RWPE2 (cell line): ENCODE results near the gene MVD.

Experiments
- ATAC-seq: fragments of 200-7000 bp; cut with Tn5 transposase; 3 replicates; pipeline ENCODE4 v1.9.1; 2021; ENCODE audit warnings: low read depth
- DNase-seq: peaks from one replicate; pipeline ENCODE4 v3.0.0-alpha.2; 2020; ENCODE audit warnings: low spot score
- H3K27ac ChIP-seq: fragments of 450-650 bp; 2 replicates; pipeline ENCODE4 v1.5.1; 2017; ENCODE audit warnings: mild to moderate bottlenecking; ENCODE audit not compliant: poor library complexity, severe bottlenecking
- H3K27me3 ChIP-seq: fragments of 250-450 bp; sonication (Bioruptor Pico); 2 replicates; pipeline ENCODE4 v1.5.1; 2021; ENCODE audit warnings: mild to moderate bottlenecking, moderate library complexity; ENCODE audit not compliant: insufficient read depth, poor library complexity, severe bottlenecking
- H3K36me3 ChIP-seq: fragments of 250-450 bp; sonication (Bioruptor Pico); 2 replicates; pipeline ENCODE4 v1.5.1; 2020; ENCODE audit warnings: low read depth, mild to moderate bottlenecking, moderate library complexity
- H3K4me1 ChIP-seq: fragments of 250-450 bp; sonication (Bioruptor Pico); 2 replicates; pipeline ENCODE4 v1.5.1; 2021; ENCODE audit warnings: mild to moderate bottlenecking, moderate library complexity; ENCODE audit not compliant: insufficient read depth, poor library complexity, severe bottlenecking
- H3K4me3 ChIP-seq: fragments of 250-450 bp; sonication (Bioruptor Pico); 2 replicates; pipeline ENCODE4 v1.5.1; 2021; ENCODE audit warnings: mild to moderate bottlenecking, moderate library complexity; ENCODE audit not compliant: severe bottlenecking
- H3K9me3 ChIP-seq: fragments of 250-450 bp; sonication (Bioruptor Pico); 2 replicates; pipeline ENCODE4 v1.5.1; 2021; ENCODE audit warnings: mild to moderate bottlenecking, moderate library complexity; ENCODE audit not compliant: severe bottlenecking
- TF ChIP-seq, protein P1 (sequence below): fragments of 450-650 bp; IDR thresholded peaks from one replicate; pipeline ENCODE4 v1.5.1; 2017; ENCODE audit warnings: mild to moderate bottlenecking, moderate library complexity; ENCODE audit not compliant: poor library complexity, severe bottlenecking

Gene MVD

DNA sequence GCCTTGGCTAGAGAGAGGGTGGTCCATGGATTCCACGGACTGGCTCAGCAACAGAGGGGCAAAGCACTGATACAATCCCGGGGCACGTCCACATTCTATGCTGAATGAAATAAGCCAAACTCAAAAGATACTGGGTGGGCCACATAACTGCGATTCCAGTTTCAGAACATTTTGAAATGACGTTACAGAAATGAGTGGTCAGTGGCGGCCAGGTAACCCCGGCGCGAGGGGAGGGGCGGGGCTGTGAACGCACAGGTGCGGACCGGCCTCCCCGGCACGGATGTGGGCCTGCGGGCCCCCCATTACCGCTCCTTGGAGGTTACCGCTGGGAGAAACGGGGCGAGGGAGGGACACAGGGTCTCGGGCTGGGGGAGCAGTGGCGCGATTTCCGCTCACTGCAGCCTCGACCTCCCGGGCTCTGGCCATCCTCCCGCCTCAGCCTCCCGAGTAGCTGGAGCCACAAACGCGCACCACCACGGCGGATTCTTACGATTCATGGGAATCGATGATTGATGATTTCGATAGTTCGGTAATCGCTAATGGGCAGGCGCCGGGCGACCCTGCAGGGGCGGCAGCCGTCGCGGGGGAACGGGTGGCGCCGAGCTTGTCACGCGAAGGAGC is 559 bp downstream of the MVD start:
- DNase-seq (no peak), ATAC-seq (no peak)
- H3K4me1 ChIP-seq: peaks cover 7% of the 10 kb centered on the region
- H3K36me3 ChIP-seq: peaks cover 47% of the 10 kb centered on the region
- peak overlapping the region; percentile 92 for H3K4me3 ChIP-seq
- H3K9me3 ChIP-seq: no peaks in the 10 kb centered on the region
- peak overlapping the region; percentile 79 for H3K27ac ChIP-seq
- no peaks in the 10 kb centered on the region for H3K27me3 ChIP-seq
- TF ChIP-seq, protein P1, sequence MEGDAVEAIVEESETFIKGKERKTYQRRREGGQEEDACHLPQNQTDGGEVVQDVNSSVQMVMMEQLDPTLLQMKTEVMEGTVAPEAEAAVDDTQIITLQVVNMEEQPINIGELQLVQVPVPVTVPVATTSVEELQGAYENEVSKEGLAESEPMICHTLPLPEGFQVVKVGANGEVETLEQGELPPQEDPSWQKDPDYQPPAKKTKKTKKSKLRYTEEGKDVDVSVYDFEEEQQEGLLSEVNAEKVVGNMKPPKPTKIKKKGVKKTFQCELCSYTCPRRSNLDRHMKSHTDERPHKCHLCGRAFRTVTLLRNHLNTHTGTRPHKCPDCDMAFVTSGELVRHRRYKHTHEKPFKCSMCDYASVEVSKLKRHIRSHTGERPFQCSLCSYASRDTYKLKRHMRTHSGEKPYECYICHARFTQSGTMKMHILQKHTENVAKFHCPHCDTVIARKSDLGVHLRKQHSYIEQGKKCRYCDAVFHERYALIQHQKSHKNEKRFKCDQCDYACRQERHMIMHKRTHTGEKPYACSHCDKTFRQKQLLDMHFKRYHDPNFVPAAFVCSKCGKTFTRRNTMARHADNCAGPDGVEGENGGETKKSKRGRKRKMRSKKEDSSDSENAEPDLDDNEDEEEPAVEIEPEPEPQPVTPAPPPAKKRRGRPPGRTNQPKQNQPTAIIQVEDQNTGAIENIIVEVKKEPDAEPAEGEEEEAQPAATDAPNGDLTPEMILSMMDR: no peak

DNA sequence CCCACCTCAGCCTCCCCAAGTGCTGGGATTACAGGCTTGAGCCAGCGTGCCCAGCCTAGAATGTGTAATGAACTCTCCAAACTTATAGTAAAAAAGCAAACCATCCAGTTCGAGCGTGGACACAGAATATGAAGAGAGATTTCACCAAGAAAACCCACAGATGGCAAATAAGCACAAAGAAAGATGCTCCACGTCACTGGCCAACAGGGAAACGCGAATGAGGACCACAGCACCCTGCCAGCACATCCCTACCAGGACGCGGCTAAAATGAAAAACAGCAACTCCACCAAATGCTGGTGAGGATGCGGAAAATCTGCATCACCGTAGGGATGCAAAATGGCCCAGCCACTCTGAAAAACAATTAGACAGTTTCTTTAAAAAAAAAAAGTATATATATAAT is 1.4 kb downstream of the MVD start:
- H3K36me3 ChIP-seq: peaks cover 55% of the 10 kb centered on the region
- DNase-seq: no peak
- H3K4me3 ChIP-seq: no peak overlapping the region
- TF ChIP-seq, protein P1: no peak
- no peaks in the 10 kb centered on the region for H3K9me3 ChIP-seq
- H3K4me1 ChIP-seq: peaks cover 7% of the 10 kb centered on the region
- no peaks in the 10 kb centered on the region for H3K27me3 ChIP-seq
- no peak for ATAC-seq
- peak overlapping the region; percentile 79 for H3K27ac ChIP-seq

DNA sequence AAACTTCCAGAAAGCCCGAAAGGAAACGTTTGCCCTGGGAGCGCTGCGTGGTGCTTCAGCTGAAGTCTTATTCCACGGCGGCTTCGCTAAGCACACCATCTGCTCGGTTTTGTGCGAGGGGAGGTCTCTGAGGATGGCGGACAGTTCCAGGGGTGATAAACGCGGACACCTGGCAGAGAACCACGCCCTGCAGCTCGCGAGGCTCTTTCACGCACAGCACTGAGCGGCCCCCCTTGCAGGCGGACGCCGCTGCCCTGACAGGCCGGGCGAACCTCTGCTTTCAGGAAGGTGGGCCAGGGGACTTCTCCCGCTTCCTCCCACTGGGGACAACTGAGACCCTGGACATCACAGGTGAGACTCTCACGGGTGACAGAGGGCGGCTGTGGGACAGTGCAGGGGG is 3.7 kb downstream of the MVD start:
- H3K27ac ChIP-seq: no peak overlapping the region
- TF ChIP-seq, protein P1: no peak
- H3K4me1 ChIP-seq: peaks cover 7% of the 10 kb centered on the region
- no peak for ATAC-seq
- H3K4me3 ChIP-seq: no peak overlapping the region
- no peaks in the 10 kb centered on the region for H3K9me3 ChIP-seq
- DNase-seq: no peak
- peaks cover 68% of the 10 kb centered on the region for H3K36me3 ChIP-seq
- H3K27me3 ChIP-seq: no peaks in the 10 kb centered on the region

DNA sequence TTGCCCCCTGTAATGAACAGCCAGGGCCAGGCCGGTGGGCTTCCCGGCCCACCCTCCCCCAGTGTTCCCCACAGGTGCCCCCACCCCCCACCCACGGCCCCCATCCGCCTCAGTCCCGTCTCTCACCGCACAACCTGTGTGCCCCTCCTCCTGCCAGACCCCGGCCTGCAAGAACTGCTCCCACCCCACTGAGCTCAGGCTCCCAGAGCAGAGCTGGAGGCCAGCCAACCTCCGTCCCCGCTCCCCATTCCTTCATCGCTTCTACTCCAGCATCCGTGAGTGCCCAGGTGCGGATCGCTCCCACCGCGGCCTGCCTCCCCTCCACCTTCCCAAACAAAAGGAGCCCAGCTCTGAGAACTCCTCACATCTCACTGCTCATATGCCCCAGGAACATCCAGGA is 4.2 kb downstream of the MVD start:
- no peak for DNase-seq
- Histone ChIP-seq H3K4me1 (peaks cover 7% of the 10 kb centered on the region), H3K4me3 (no peak overlapping the region), H3K9me3 (no peaks in the 10 kb centered on the region), H3K36me3 (peaks cover 72% of the 10 kb centered on the region), H3K27me3 (no peaks in the 10 kb centered on the region), H3K27ac (no peak overlapping the region)
- TF ChIP-seq, protein P1: no peak
- ATAC-seq: no peak

DNA sequence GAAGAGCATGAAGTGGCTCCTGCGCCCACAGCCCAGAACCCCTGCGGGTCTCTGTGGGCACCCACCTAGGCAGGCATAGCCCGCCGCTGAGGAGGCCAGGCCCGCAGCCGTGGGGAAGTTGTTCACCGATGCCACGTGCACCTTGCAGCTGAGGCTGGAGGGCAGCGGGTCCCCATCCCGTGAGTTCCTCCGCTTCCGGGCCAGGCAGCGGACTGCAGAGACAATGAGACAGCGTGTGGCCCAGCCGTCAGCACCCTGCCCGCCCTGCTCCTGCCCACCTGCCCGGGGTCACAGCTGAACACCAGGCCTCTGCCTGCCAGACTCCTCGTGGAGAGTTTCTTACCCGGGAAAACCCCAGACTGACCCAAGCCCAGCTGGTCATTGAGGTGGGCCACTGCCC is 5.5 kb downstream of the MVD start:
- TF ChIP-seq, protein P1: no peak
- no peak overlapping the region for H3K4me3 ChIP-seq
- no peak overlapping the region for H3K27ac ChIP-seq
- peaks cover 7% of the 10 kb centered on the region for H3K4me1 ChIP-seq
- no peaks in the 10 kb centered on the region for H3K9me3 ChIP-seq
- DNase-seq: no peak
- no peak for ATAC-seq
- H3K36me3 ChIP-seq: peaks cover 86% of the 10 kb centered on the region
- H3K27me3 ChIP-seq: no peaks in the 10 kb centered on the region
